ENCODE measurements around the gene GSC.
"Not testable (repeated sequence)": the region's sequence is repeated elsewhere in the genome, so short reads cannot be mapped to it uniquely, and the experiment has no call there.

Gene GSC

GRCh38 chr14:94738097-94738496, 31.8 kb downstream of the GSC start:
- no peak for DNase-seq

GRCh38 chr14:94728950-94729349, 41.0 kb downstream of the GSC start:
- no peak for DNase-seq

GRCh38 chr14:94728440-94728839, 41.5 kb downstream of the GSC start:
- DNase-seq: not testable (repeated sequence)

GRCh38 chr14:94726649-94727048, 43.3 kb downstream of the GSC start:
- DNase-seq: not testable (repeated sequence)

- no peak for DNase-seq
Measured at GRCh38 chr14:94724993-94725392, 44.9 kb downstream of the GSC start.

GRCh38 chr14:94722397-94722796, 47.5 kb downstream of the GSC start:
- DNase-seq: no peak
